SK-N-MC (cell line): ENCODE results near the gene CELF1.

Source experiments
- DNase-seq: peaks from one replicate; pipeline ENCODE4 v3.0.0-alpha.2; 2011; ENCODE audit warnings: low read depth, low spot score
- H3K27ac ChIP-seq: fragments of 200-600 bp; sonication (generic); 2 replicates; pipeline ENCODE4 v1.5.1; 2016; ENCODE audit warnings: mixed run types
- H3K36me3 ChIP-seq: fragments of 200-600 bp; sonication (generic); 2 replicates; pipeline ENCODE4 v1.6.1; 2017; ENCODE audit warnings: antibody characterized with exemption, low read length, mixed read lengths; ENCODE audit not compliant: insufficient read depth
- H3K4me3 ChIP-seq: fragments of 200-600 bp; sonication (generic); 2 replicates; pipeline ENCODE4 v1.5.1; 2016
- H3K9ac ChIP-seq: fragments of 200-600 bp; sonication (generic); 2 replicates; pipeline ENCODE4 v1.8.0; 2017; ENCODE audit warnings: mixed run types, mixed read lengths; ENCODE audit not compliant: insufficient read length
- H3K9me3 ChIP-seq: fragments of 200-600 bp; sonication (generic); 2 replicates; pipeline ENCODE4 v1.6.1; 2017; ENCODE audit warnings: low read depth, mild to moderate bottlenecking, antibody characterized with exemption, low read length, moderate library complexity, mixed read lengths
- EZH2 ChIP-seq: fragments of 200-600 bp; sonication (generic); IDR thresholded peaks from one replicate; pipeline ENCODE4 v1.6.1; 2017; ENCODE audit warnings: antibody characterized with exemption
- FOXP2 ChIP-seq: optimal IDR thresholded peaks from 2 replicates; pipeline ENCODE3; 2011; ENCODE audit warnings: mild to moderate bottlenecking, moderate library complexity; ENCODE audit not compliant: insufficient read depth; ENCODE audit errors: extremely low read length, control extremely low read depth
- POLR2AphosphoS5 ChIP-seq: IDR thresholded peaks from 2 replicates; pipeline ENCODE4 v1.6.1; 2012; ENCODE audit warnings: mild to moderate bottlenecking, low read depth, low read length, borderline replicate concordance

Gene CELF1

GRCh38 chr11:47431356-47432083, 121.4 kb downstream of the CELF1 start:
- TF ChIP-seq FOXP2 (no peak), POLR2AphosphoS5 (no peak), EZH2 (no peak)
- no peak overlapping the region for H3K27ac ChIP-seq
- DNase-seq, result no peak
- no peak overlapping the region for H3K9ac ChIP-seq
- no peak overlapping the region for H3K4me3 ChIP-seq
- H3K9me3 ChIP-seq, result no peaks in the 10 kb centered on the region
- no peaks in the 10 kb centered on the region for H3K36me3 ChIP-seq

- Histone ChIP-seq H3K9ac (no peak overlapping the region), H3K9me3 (no peaks in the 10 kb centered on the region), H3K36me3 (no peaks in the 10 kb centered on the region), H3K4me3 (no peak overlapping the region), H3K27ac (no peak overlapping the region)
- TF ChIP-seq EZH2, result no peak
- no peak for TF ChIP-seq FOXP2
- no peak for TF ChIP-seq POLR2AphosphoS5
- DNase-seq, result no peak
Observed at GRCh38 chr11:47430524-47430923, 122.4 kb downstream of the CELF1 start.

- DNase-seq, result peak; percentile 79
- Histone ChIP-seq H3K4me3 (peak within 1 kb of the TSS; percentile 100), H3K36me3 (peaks cover 39% of the 10 kb centered on the region), H3K9ac (peak within 1 kb of the TSS; percentile 98), H3K27ac (peak within 1 kb of the TSS; percentile 97), H3K9me3 (no peaks in the 10 kb centered on the region)
- TF ChIP-seq POLR2AphosphoS5, result peak; percentile 68
- no peak for TF ChIP-seq FOXP2
- TF ChIP-seq EZH2, result no peak
Observed at GRCh38 chr11:47426062-47426956, 126.6 kb downstream of the CELF1 start, which contains the start of gene PSMC3. Gene PSMC3, minus strand, starts transcription at chr11:47426439. Its CDS starts 160 bp downstream, at chr11:47426279.

- Histone ChIP-seq H3K27ac (peak overlapping the region; percentile 97; the same call in 1 of the 2 replicates), H3K9me3 (no peaks in the 10 kb centered on the region), H3K36me3 (peaks cover 43% of the 10 kb centered on the region), H3K4me3 (peak overlapping the region; percentile 100), H3K9ac (peak overlapping the region; percentile 98)
- TF ChIP-seq FOXP2, result no peak
- TF ChIP-seq EZH2, result no peak
- no peak for TF ChIP-seq POLR2AphosphoS5
- no peak for DNase-seq
Observed at GRCh38 chr11:47425611-47426010, 127.3 kb downstream of the CELF1 start.

GRCh38 chr11:47418454-47419259, 134.3 kb downstream of the CELF1 start:
- no peak for TF ChIP-seq EZH2
- no peak for TF ChIP-seq FOXP2
- no peak for TF ChIP-seq POLR2AphosphoS5
- Histone ChIP-seq H3K27ac (no peak overlapping the region), H3K9me3 (no peaks in the 10 kb centered on the region), H3K9ac (no peak overlapping the region), H3K36me3 (peaks cover 58% of the 10 kb centered on the region), H3K4me3 (no peak overlapping the region)
- no peak for DNase-seq

DNA sequence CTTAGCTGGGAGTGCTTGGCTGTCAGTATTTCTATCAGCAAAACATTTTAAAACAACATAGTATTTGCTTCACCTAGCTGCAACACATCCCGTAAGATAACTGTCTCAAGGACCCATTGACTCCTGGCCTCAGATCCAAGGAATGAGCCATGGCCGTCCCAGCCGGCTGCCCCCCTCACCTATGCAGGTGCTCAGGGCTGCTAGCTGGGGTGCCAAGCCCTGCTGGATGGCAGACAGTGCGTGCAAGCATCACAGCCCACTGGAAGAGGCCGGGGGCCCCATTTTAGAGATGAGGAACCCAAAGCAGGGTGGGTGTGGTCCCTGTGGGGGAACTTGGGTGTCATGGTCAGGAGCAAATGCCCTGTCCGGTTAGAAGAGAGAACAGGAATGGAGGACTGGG, 135.2 kb downstream of the CELF1 start:
- no peak for DNase-seq
- no peak overlapping the region for H3K4me3 ChIP-seq
- TF ChIP-seq FOXP2, result no peak
- TF ChIP-seq POLR2AphosphoS5, result peak; percentile 18; the same call in 1 of the 2 replicates
- H3K36me3 ChIP-seq, result peaks cover 48% of the 10 kb centered on the region
- H3K27ac ChIP-seq, result no peak overlapping the region
- H3K9ac ChIP-seq, result no peak overlapping the region
- no peaks in the 10 kb centered on the region for H3K9me3 ChIP-seq

GRCh38 chr11:47415949-47416472, 136.9 kb downstream of the CELF1 start:
- no peak for DNase-seq

More at GRCh38 chr11:47415949-47416472, 136.9 kb downstream of the CELF1 start:
- TF ChIP-seq EZH2 (no peak), FOXP2 (no peak), POLR2AphosphoS5 (no peak)
- H3K9me3 ChIP-seq, result no peaks in the 10 kb centered on the region
- H3K27ac ChIP-seq, result peak overlapping the region; percentile 54; the same call in 1 of the 2 replicates
- peaks cover 33% of the 10 kb centered on the region for H3K36me3 ChIP-seq
- H3K4me3 ChIP-seq, result no peak overlapping the region
- no peak overlapping the region for H3K9ac ChIP-seq
